CD4-positive, alpha-beta T cell treated with Interferon alpha-2 for 1 hour (primary cell): ENCODE data around the gene WAS.
A peak's percentile ranks its signal among the peaks of the same experiment; 100 is the strongest.
"Not testable (repeated sequence)": the region's sequence is repeated elsewhere in the genome, so short reads cannot be mapped to it uniquely, and the experiment has no call there.

ENCODE experiments used
- DNase-seq, 2 donors: peaks; one replicate each; pipeline ENCODE4 v3.0.0-alpha.2; 2020 to 2022

WAS gene

DNA sequence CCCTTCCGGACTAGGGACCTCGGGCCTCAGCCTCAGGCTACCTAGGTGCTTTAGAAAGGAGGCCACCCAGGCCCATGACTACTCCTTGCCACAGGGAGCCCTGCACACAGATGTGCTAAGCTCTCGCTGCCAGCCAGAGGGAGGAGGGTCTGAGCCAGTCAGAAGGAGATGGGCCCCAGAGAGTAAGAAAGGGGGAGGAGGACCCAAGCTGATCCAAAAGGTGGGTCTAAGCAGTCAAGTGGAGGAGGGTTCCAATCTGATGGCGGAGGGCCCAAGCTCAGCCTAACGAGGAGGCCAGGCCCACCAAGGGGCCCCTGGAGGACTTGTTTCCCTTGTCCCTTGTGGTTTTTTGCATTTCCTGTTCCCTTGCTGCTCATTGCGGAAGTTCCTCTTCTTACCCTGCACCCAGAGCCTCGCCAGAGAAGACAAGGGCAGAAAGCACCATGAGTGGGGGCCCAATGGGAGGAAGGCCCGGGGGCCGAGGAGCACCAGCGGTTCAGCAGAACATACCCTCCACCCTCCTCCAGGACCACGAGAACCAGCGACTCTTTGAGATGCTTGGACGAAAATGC is at the start of gene WAS:
Gene WAS (plus strand): TSS at position 389 of the 572 bp plus-strand sequence. CDS start 55 bp downstream, at position 444.
- peak; percentile 62 to 67 for DNase-seq

- no peak for DNase-seq
Observed at GRCh38 chrX:48636301-48636700, 47.3 kb upstream of the WAS start.

- no peak for DNase-seq
Observed at GRCh38 chrX:48636776-48637175, 46.8 kb upstream of the WAS start.

GRCh38 chrX:48645669-48646068 is 37.9 kb upstream of the WAS start:
- no peak for DNase-seq

- DNase-seq: peak; percentile 53 to 67
Observed at GRCh38 chrX:48648336-48648751, 35.3 kb upstream of the WAS start.

- no peak for DNase-seq
Observed at GRCh38 chrX:48649102-48649501, 34.5 kb upstream of the WAS start.

- not testable (repeated sequence) for DNase-seq
Observed at GRCh38 chrX:48652055-48652579, 31.5 kb upstream of the WAS start.

DNA sequence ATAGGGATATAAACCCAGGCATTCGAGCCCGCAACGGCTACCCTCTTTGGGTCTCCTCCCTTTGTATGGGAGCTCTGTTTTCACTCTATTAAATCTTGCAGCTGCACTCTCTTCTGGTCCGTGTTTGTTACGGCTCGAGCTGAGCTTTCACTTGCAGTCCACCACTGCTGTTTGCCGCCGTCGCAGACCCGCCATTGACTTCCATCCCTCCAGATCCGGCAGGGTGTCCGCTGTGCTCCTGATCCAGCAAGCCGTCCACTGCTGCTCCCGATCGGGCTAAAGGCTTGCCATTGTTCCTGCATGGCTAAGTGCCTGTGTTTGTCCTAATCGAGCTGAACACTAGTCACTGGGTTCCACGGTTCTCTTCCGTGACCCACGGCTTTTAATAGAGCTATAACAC is 28.9 kb upstream of the WAS start:
- DNase-seq: not testable (repeated sequence)

- DNase-seq: not testable (repeated sequence)
Observed at GRCh38 chrX:48659686-48660085, 23.9 kb upstream of the WAS start.

DNA sequence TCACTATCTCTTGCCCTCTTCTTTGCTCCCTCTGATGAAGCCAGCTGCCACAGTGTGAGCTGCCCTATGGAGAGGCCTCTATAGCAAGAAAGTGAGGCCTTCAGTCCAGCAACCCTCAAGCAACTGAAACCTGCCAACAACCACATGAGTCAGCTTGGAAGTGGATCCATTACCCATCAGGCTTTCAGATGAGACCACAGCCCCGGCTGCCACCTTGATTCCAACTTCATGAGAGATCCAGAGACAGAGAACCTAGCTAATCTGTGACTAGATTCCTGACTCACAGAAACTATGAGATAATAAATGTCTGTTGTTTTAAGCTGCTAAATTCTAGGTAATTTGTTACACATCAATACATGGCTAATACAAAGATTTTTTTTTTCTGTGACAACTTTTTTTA is 20.4 kb upstream of the WAS start:
- no peak for DNase-seq

GRCh38 chrX:48664156-48664555 is 19.4 kb upstream of the WAS start:
- no peak for DNase-seq

- DNase-seq: no peak
Observed at GRCh38 chrX:48665991-48666390, 17.6 kb upstream of the WAS start.

DNA sequence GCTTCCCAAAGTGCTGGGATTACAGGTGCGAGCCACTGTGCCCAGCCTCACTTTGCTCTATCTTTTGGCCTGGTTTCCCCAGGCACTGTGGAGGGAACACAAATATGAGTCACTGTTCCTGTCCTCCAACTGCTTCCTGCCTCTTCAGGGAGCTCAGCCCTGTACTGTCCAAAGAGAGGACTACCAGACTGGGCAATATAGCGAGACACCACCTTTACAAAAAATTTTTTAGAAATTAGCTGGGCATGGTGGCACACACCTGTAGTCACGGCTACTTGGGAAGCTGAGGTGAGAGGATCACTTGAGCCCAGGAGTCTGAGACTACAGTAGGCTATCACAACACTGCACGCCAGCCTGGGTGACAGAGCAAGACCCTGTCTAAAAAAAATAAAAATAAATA is 16.9 kb upstream of the WAS start:
- no peak for DNase-seq

DNA sequence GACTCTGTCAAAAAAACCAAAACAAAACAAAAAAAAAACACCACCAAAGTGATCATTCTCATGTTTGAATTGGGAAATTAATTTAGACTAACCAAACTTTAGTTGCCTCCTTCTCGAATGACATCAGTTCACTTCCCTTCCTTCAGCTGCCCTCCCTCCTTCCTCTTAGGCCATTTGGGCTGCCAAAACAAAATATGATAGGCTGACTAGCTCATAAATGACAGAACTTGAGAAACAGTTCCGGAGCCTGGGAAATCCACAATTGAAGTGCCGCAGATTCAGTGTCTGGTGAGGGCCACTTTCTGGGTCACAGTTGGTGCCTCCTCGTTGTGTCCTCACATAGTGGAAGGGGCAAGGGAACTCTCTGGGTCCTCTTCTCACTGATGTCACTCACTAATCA is 16.1 kb upstream of the WAS start:
- peak in 1 of 2 donors; percentile 31 for DNase-seq

DNA sequence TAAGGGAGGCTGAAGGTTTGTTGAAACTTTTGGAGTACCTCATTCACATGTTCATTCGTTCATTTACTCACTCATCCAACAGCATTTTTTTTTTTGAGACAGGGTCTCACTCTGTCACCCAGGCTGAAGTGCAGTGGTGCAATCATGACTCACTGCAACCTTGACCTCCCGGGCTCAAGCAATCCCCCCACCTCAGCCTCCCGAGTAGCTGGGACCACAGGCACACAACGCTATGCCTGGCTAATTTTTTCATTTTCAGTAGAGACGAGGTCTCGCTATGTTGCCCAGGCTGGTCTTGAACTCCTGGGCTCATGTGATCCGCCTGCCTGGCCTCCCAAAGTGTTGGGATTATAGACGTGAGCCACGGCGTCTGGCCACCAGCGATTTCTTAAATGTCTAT is 15.4 kb upstream of the WAS start:
- not testable (repeated sequence) for DNase-seq

DNA sequence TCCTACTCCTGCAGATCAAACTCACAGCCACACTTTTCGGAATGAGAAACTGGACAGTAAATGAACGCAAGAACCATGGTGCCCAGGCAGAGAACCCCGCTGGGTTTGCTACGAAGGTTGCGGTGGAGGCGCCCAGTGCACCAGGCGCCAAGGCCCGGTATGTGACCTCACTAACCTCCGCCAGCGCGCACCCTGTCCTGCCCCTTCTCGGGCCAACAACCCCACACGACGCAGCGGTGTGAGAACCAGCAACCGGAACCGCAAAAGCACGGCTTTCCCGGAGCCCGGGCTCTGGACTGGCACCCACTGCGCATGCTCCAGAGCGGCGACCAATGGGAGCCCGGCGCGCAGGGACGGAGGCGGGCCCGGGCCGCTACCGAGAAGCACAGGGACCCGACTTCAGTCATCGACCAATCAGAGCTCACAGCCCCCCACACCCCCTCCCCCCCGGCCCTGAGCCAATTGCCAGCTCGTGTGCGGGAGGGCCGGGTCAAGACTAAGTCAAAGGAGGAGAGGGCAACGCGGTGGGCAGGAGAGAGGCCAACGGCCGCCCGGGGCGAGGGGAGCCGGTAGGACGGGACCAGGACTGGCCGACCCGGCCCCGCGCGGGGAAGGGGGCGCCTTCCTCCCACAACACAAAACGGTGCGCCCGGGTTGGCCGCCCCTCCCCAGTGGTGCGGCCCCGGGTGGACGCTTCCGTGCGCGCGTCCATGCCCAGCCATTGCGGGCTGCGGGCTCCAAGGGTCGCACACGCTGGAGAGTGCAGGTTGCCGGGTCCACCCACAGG is 7.3 kb upstream of the WAS start:
- DNase-seq: peak; percentile 92 to 94

GRCh38 chrX:48676893-48677270 is 6.7 kb upstream of the WAS start:
- peak in 1 of 2 donors; percentile 31 for DNase-seq

DNA sequence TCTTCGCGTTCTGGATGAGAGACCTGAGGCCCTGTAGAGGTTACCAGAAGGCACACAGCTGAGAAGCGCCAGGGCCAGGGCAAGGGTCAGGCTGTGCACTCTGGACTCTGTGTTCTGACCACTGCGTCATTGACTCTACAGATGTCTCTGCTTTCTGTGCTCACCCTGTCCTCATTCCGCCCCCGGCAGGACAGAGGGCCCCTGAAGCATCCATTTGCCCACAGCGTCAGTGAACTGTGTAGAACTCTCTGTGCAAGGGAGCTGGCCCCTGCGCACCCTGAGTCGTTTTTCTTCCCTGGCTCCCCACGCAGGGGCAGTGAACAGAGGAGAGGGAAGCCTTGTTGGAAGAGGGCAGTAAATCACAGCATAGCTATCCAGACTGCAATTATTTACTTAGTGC is 6.1 kb upstream of the WAS start:
- no peak for DNase-seq

DNA sequence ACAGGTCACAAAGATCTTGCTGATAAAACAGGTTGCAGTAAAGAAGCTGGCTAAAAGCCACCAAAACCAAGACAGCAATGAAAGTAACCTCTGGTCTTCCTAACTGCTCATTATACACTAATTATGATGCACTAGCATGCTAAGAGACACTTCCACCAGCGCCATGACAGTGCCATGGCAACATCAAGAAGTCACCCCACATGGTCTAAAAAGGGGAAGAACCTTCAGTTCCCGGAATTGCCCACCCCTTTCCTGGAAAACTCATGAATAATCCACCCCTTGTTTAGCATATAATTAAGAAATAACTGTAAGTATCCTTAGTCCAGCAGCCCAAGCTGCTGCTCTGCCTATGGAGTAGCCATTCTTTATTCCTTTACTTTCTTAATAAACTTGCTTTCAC is 3.1 kb upstream of the WAS start:
- peak; percentile 47 to 75 for DNase-seq

GRCh38 chrX:48680925-48681324 is 2.7 kb upstream of the WAS start:
- not testable (repeated sequence) for DNase-seq

- no peak for DNase-seq
Observed at GRCh38 chrX:48681539-48682183, 1.9 kb upstream of the WAS start.

GRCh38 chrX:48682795-48683194 is 804 bp upstream of the WAS start:
- peak; percentile 11 to 57 for DNase-seq

GRCh38 chrX:48684134-48684533 is 535 bp downstream of the WAS start:
- DNase-seq: no peak

DNA sequence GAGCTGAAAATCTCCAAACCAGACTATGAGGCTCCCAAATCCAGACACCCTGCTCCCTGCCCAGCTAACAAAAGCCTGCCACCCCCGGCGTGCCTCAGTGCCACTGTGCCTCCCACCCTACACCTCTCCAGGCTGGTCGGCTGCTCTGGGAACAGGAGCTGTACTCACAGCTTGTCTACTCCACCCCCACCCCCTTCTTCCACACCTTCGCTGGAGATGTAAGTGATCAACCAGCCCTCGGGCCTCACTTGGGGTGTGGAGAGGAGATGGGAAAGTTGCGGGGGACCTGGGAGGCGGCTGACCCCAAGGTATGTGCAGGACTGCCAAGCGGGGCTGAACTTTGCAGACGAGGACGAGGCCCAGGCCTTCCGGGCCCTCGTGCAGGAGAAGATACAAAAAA is 1.8 kb downstream of the WAS start:
- no peak for DNase-seq
